SK-N-SH (cell line): ENCODE measurements around the gene ACTG2. TPM values are rescaled to one million over a fixed set of nuclear protein-coding genes. Genes with fewer than 3 reads are reported as not detected.

Experiments
- CTCF ChIA-PET: fragments of 300-600, 350-600 bp; formaldehyde crosslinking; extraction: SDS; loops from one replicate; lab custom pipeline; 2021; lab: Yijun Ruan, JAX
- POLR2A ChIA-PET: fragments of 350-600 bp; sonication (Branson Sonifier 250); formaldehyde crosslinking; extraction: SDS; loops from one replicate; lab custom pipeline; 2020; ENCODE audit warnings: antibody characterized with exemption, inconsistent platforms; lab: Yijun Ruan, JAX
- DNase-seq: peaks from one replicate; pipeline ENCODE4 v3.0.0; 2012
- H2AFZ ChIP-seq: fragments of 200-600 bp; sonication (generic); 2 replicates; pipeline ENCODE4 v1.8.1; 2016; ENCODE audit warnings: antibody characterized with exemption, mild to moderate bottlenecking, low read depth
- H3F3A ChIP-seq: fragments of 200-600 bp; sonication (generic); replicated peaks from 2 replicates; pipeline ENCODE3; 2016; ENCODE audit warnings: antibody characterized with exemption, mild to moderate bottlenecking; ENCODE audit not compliant: insufficient read depth
- H3K27ac ChIP-seq, 2 experiments: fragments of 200-500 bp in 1 of 2; fragments of 200-600 bp in 1 of 2; sonication (Bioruptor generic) in 1 of 2; sonication (generic), shearing (Covaris generic) in 1 of 2; 2 replicates each; pipeline versions ENCODE4 v1.5.1 to v1.6.1; 2014 to 2016; ENCODE audit warnings: low read depth in 2 of 2, inconsistent platforms in 1 of 2, low read length in 1 of 2, mild to moderate bottlenecking in 1 of 2, mixed read lengths in 1 of 2
- H3K27me3 ChIP-seq: fragments of 200-600 bp; sonication (generic), shearing (Covaris generic); 2 replicates; pipeline ENCODE4 v1.6.1; 2016; ENCODE audit warnings: mixed run types; ENCODE audit not compliant: insufficient read depth
- H3K36me3 ChIP-seq, 2 experiments: fragments of 200-500 bp in 1 of 2; fragments of 200-600 bp in 1 of 2; sonication (Bioruptor generic) in 1 of 2; sonication (generic) in 1 of 2; replicated peaks in 1 of 2; 2 replicates each; pipeline versions ENCODE3 to v1.5.1; 2014 to 2016; ENCODE audit warnings: low read length in 1 of 2, mild to moderate bottlenecking in 1 of 2; ENCODE audit not compliant: insufficient read depth in 2 of 2, control insufficient read depth in 1 of 2
- H3K4me1 ChIP-seq, 2 experiments: fragments of 200-500 bp in 1 of 2; fragments of 200-600 bp in 1 of 2; sonication (Bioruptor generic) in 1 of 2; sonication (generic), shearing (Covaris generic) in 1 of 2; 2 replicates each; pipeline versions ENCODE4 v1.5.1 to v1.6.1; 2014 to 2016; ENCODE audit warnings: low read depth in 1 of 2, low read length in 1 of 2, mixed run types in 1 of 2; ENCODE audit not compliant: insufficient read depth in 2 of 2, control insufficient read depth in 1 of 2
- H3K4me2 ChIP-seq: fragments of 200-600 bp; sonication (generic), shearing (Covaris generic); 2 replicates; pipeline ENCODE4 v1.6.1; 2017; ENCODE audit warnings: mixed run types
- H3K4me3 ChIP-seq, 2 experiments: fragments of 200-500 bp in 1 of 2; fragments of 200-600 bp in 1 of 2; sonication (Bioruptor generic) in 1 of 2; sonication (generic), shearing (Covaris generic) in 1 of 2; 2 replicates each; pipeline versions ENCODE4 v1.5.1 to v1.8.1; 2014 to 2016; ENCODE audit warnings: low read depth in 2 of 2, inconsistent platforms in 1 of 2, low read length in 1 of 2, mild to moderate bottlenecking in 1 of 2, mixed read lengths in 1 of 2, moderate library complexity in 1 of 2
- H3K79me2 ChIP-seq: fragments of 200-600 bp; sonication (generic); 2 replicates; pipeline ENCODE4 v1.8.1; 2017; ENCODE audit warnings: mild to moderate bottlenecking; ENCODE audit not compliant: insufficient read depth
- H3K9ac ChIP-seq: fragments of 200-600 bp; sonication (generic); 2 replicates; pipeline ENCODE4 v1.6.1; 2017; ENCODE audit warnings: mixed run types
- H3K9me2 ChIP-seq: fragments of 200-600 bp; sonication (generic); 2 replicates; pipeline ENCODE4 v1.6.1; 2017; ENCODE audit warnings: mixed run types
- H3K9me3 ChIP-seq: fragments of 200-600 bp; sonication (generic); 2 replicates; pipeline ENCODE4 v1.6.1; 2017; ENCODE audit warnings: mixed run types, mild to moderate bottlenecking, moderate library complexity
- H4K20me1 ChIP-seq: fragments of 200-600 bp; sonication (generic); 2 replicates; pipeline ENCODE4 v1.6.1; 2017; ENCODE audit warnings: mild to moderate bottlenecking, mixed run types; ENCODE audit not compliant: insufficient read depth
- ELF1 ChIP-seq: IDR thresholded peaks from 2 replicates; pipeline ENCODE4 v1.4.0; 2012
- RAD21 ChIP-seq: IDR thresholded peaks from 2 replicates; pipeline ENCODE4 v1.6.1; 2012; ENCODE audit warnings: mild to moderate bottlenecking, low read length
- SMC3 ChIP-seq: IDR thresholded peaks from 2 replicates; pipeline ENCODE4 v1.6.1; 2012; ENCODE audit warnings: low read depth, low read length, improper control_type of control experiment
- WGBS: methylation state at CpG from one replicate; pipeline ENCODE4 v1.1.6; 2017; ENCODE audit warnings: low lambda C conversion rate; 5-methylcytosine and 5-hydroxymethylcytosine counted together
- polyA plus RNA-seq, 3 experiments: library from polyadenylated mRNA; depleted of rRNA; stranded (reverse); fragments of >200 nt; gene quantifications; 2 replicates each; pipeline ENCODE4 v1.2.3, GENCODE V29; 2012
- TF ChIP-seq, protein P1 (sequence below): fragments of 200-600 bp; sonication (generic); IDR thresholded peaks from 2 replicates; pipeline ENCODE4 v1.6.1; 2017; ENCODE audit warnings: antibody characterized with exemption, mild to moderate bottlenecking, moderate library complexity
- TF ChIP-seq, protein P2 (sequence below): fragments of 150-350 bp; IDR thresholded peaks from 2 replicates; pipeline ENCODE4 v1.6.1; 2016; ENCODE audit warnings: mild to moderate bottlenecking, low read depth, low read length

The ACTG2 gene
- polyA plus RNA-seq, 1 of the 3 experiments (the other 2 are of a cell fraction): 0.25 TPM

DNA sequence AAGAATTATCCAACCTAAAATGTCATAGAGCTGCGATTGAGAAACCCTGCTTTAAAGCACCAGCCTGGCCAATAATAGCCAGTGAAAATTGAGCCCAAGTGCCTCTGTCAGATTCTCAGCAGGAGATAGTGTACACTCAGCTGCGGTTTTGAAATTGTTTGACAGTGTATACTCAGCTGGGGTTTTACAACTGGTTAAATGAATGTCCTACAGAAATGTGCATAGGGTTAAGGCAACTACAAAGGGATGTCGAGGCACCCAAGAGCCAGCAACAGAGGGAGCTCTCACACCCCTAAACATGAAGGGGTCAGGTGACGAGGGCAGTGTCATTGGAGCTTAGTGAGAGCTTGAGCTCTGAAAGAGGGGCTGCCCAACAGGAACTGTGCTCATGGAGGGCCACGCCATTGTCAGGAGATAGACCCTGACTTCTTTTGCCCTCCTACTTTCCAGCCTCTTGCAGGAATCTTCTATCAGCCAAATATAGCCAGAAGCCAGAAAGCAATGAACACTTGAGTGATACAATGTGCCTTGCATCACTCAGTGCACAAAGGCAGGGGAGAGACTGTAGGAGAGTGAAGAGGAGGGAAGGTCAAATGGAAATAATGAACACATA lies 15.1 kb downstream of the ACTG2 start:
- Histone ChIP-seq H3K36me3 (no peaks in the 10 kb centered on the region), H2AFZ (no peak overlapping the region), H3K9me3 (no peaks in the 10 kb centered on the region), H4K20me1 (no peaks in the 10 kb centered on the region), H3K9ac (no peak overlapping the region), H3K4me3 (no peak overlapping the region), H3K27me3 (no peaks in the 10 kb centered on the region; the same call in 1 of the 2 replicates), H3K27ac (no peak overlapping the region), H3K79me2 (no peaks in the 10 kb centered on the region), H3K4me1 (peaks cover 0 to 7% of the 10 kb centered on the region in 2 experiments; a peak in 1 of 4 replicates), H3K9me2 (0 out of 2 replicates have a peak, but pooled peaks cover 3% of the 10 kb centered on the region), H3K4me2 (no peak overlapping the region), H3F3A (no peaks in the 10 kb centered on the region)
- DNase-seq: no peak
- 61% methylated on average over 5 of the region's 5 CpGs for WGBS
- no peak for TF ChIP-seq ELF1
- TF ChIP-seq, protein P1, sequence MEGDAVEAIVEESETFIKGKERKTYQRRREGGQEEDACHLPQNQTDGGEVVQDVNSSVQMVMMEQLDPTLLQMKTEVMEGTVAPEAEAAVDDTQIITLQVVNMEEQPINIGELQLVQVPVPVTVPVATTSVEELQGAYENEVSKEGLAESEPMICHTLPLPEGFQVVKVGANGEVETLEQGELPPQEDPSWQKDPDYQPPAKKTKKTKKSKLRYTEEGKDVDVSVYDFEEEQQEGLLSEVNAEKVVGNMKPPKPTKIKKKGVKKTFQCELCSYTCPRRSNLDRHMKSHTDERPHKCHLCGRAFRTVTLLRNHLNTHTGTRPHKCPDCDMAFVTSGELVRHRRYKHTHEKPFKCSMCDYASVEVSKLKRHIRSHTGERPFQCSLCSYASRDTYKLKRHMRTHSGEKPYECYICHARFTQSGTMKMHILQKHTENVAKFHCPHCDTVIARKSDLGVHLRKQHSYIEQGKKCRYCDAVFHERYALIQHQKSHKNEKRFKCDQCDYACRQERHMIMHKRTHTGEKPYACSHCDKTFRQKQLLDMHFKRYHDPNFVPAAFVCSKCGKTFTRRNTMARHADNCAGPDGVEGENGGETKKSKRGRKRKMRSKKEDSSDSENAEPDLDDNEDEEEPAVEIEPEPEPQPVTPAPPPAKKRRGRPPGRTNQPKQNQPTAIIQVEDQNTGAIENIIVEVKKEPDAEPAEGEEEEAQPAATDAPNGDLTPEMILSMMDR: peak; percentile 15; the same call in 1 of the 2 replicates
- TF ChIP-seq SMC3: 0 out of 2 replicates have a peak, but pooled peaks have one; percentile 11
- peak; percentile 47; the same call in 1 of the 2 replicates for TF ChIP-seq RAD21
- ChIA-PET POLR2A (no interaction called here), CTCF (interaction anchor here (0.9 to 1.9 kb wide), 3 partner anchors 11 to 342 kb away, joined by 3 to 4 read pairs (median 4); no protein-coding TSS in a partner anchor)

DNA sequence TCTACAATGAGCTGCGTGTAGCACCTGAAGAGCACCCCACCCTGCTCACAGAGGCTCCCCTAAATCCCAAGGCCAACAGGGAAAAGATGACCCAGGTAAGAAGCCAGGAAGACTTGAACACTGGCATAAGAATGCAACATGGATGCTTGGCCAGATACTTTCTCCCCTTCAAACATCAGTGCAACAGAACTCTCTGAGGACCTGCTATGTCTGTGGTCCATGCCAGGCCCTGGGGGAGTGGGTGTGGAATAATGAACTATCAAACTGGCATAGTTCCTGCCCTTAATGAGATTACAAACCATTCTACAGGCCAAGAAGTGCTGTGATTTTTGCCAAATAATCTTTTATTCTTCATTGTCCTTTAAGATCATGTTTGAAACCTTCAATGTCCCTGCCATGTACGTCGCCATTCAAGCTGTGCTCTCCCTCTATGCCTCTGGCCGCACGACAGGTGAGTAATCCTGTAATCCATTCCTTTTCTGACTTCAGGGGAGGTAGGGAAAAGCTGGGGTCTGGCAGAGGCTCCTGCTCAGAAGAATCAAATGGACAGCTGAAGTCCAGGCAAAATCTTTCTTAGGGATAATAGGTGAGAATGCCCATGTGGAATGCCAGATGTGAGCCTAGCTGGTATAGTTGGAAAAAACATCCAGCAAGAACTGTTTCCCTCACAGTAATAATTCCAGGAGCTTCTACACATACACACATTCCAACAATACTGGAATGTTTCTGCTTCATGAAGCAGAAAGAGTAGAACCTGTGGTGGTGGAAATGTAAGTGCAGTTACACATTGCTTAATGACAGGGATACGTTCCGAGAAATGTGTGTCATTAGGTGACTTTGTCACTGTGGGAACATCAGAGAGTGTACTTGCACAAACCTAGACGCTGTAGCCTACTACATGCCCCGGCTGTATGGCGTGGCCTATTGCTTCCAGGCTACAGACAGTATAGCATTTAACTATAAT lies 16.2 kb downstream of the ACTG2 start:
- H3K4me1 ChIP-seq: peaks cover 0 to 7% of the 10 kb centered on the region in 2 experiments; a peak in 1 of 4 replicates
- no peaks in the 10 kb centered on the region for H4K20me1 ChIP-seq
- H3K9me3 ChIP-seq: no peaks in the 10 kb centered on the region
- H3K9me2 ChIP-seq: 0 out of 2 replicates have a peak, but pooled peaks cover 3% of the 10 kb centered on the region
- H3K27ac ChIP-seq: no peak overlapping the region
- no peak overlapping the region for H3K9ac ChIP-seq
- no peaks in the 10 kb centered on the region for H3K79me2 ChIP-seq
- POLR2A ChIA-PET: no interaction called here
- no peak overlapping the region for H2AFZ ChIP-seq
- no peak for DNase-seq
- no peaks in the 10 kb centered on the region for H3F3A ChIP-seq
- no peak overlapping the region for H3K4me2 ChIP-seq
- TF ChIP-seq, protein P2, sequence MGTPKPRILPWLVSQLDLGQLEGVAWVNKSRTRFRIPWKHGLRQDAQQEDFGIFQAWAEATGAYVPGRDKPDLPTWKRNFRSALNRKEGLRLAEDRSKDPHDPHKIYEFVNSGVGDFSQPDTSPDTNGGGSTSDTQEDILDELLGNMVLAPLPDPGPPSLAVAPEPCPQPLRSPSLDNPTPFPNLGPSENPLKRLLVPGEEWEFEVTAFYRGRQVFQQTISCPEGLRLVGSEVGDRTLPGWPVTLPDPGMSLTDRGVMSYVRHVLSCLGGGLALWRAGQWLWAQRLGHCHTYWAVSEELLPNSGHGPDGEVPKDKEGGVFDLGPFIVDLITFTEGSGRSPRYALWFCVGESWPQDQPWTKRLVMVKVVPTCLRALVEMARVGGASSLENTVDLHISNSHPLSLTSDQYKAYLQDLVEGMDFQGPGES: no peak
- no peak for TF ChIP-seq ELF1
- H3K4me3 ChIP-seq: no peak overlapping the region
- no peaks in the 10 kb centered on the region for H3K27me3 ChIP-seq
- 83% methylated on average over 10 of the region's 10 CpGs for WGBS
- CTCF ChIA-PET: interaction anchor here (1.8 to 1.9 kb wide), 2 partner anchors 12 to 341 kb away, joined by 4 read pairs; no protein-coding TSS in a partner anchor
- H3K36me3 ChIP-seq: no peaks in the 10 kb centered on the region
